Measurements from ENCODE around the gene PLPP2.

The PLPP2 gene

GRCh38 chr19:291006-291521, at the start of gene PLPP2:
Gene PLPP2, minus strand, starts transcription at chr19:291403. Its CDS starts 67 bp downstream, at chr19:291336.
- peak; percentile 48 for DNase-seq

DNA sequence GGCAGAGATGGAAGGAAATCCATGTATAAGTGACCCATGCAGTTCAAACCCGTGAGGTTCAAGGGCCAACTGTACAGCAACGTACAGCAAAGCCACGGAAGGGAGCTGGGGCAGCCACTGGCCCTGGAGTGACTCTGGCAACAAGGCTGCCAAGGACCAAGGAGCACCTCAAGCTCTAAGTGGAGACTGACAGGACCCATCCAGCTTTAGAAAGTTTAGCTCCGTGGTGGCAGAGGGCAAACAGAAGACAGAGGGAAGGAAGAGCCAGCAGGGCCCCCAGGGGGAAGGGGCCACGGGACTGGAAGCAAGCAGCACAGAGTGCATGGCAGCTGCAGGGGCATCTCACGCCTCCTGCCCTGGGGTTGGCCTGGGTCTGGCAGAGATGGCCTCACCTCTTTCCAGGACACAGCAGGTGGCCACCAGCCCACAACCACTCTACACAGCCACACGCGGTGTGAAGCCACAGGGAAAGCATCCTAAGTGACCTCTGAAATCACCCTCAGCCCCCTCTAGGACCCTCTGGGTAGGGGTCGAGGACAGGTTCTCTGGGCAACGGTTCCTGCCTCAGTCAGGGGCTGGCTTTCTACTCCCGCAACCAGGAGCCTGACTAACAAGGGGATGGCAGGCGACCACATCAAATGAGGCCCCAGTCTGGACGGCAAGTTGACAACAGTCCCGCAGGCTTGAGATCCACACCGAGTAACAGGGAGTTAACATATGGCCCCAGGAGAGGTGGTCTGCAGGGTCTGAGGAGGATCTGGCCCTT, 49.6 kb upstream of the PLPP2 start:
- no peak for DNase-seq

DNA sequence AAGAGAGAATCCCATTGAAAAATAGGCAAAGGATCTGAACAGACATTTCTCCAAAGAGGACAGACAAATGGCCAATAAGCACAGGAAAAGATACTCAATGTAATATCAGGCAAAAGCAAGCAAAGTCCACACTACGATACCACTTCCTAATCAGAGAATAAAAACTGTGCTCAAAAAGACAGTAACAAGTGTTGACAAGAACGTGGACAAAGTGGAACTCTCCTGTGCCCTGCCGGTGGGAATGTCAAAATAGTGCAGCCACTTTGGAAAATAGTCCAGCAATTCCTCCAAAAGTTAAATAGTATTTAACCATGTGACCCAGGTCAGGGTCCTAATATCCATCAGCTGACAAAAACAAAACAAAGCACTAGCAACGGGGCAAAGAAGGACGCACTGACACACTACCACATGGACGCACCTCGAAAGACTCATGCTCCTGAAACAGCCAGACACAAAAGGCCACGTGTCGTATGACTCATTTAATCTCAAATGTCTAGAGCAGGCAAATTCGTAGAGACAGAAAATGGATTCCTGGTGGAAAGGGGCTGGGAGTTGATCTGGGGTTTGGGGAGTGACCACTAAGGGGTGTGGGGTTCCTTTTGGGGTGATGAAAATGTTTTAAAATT, 48.2 kb upstream of the PLPP2 start:
- no peak for DNase-seq

DNA sequence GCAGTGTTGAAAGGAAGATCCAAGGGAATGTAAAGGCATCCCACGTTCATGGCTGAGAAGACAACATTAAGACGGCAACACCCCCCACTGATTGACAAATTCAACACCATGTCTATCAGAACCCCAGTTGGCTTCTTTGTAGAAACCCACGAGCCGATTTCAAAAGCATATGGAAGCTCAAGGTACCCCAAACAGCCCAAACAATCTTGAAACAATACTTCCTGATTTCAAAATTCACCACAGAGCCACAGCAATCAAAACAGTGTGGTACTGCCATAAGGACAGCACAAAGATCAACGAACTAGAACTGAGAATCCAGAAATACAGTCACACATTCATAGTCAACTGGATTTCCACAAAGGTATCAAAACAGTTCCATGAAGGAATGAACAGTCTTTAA, 47.2 kb upstream of the PLPP2 start:
- no peak for DNase-seq

DNA sequence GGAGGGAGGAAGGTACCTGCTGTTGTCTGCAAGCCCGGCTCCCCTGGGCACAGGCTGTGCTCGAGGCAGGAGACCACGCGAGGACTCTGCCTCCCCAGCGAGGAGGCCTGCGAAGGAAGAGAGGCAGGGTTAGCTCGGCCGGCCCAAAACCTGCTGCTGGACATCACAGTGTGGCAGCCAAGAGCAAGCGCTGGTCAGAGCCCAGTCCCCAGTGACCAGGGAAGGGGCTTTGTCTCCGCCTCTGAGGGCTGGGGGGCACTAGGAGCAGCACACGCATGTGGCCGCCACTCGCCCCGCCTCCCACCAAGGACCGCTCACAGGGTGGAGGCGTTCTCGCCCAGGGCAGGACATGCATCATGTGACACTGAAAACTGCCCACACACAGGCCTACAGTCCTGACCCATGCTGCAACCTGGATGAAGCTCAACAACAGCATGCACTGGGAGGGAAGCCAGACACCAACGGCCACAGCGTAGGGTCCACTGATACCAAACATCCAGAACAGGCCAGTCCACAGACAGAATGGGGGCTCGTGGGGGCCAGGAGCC, 44.9 kb upstream of the PLPP2 start:
- DNase-seq = no peak

DNA sequence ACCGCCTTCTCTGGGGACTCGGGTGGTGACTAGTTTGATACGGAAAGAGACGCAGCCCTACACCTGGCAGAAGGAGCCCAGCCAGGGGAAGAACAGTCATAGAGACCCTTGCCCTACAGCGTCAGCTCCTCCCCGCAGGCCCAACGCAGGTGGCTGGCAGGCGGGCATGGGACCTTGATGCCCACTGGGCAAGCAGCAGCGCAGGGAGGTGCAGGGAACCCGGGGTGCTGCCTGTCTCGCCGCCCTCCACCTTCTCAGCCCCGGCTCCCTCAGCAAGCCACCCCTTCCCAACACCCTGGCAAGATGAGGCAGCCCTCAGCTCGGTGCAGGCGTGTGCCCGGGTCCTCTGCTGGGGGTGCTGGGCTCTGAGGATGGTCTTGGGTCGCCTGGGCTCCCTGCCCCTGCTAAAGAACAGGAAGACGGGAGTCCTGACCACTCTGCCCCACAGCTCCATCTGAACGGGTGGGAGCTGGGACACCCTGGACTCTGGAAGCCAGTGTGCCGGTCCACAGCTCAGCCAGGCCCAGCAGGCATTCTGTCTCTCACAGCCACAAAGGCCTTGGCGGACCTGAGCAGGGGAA, 44.4 kb upstream of the PLPP2 start:
- DNase-seq = no peak

GRCh38 chr19:335072-335471, 43.9 kb upstream of the PLPP2 start:
- DNase-seq = no peak

GRCh38 chr19:334296-335071, 43.3 kb upstream of the PLPP2 start:
- no peak for DNase-seq

DNA sequence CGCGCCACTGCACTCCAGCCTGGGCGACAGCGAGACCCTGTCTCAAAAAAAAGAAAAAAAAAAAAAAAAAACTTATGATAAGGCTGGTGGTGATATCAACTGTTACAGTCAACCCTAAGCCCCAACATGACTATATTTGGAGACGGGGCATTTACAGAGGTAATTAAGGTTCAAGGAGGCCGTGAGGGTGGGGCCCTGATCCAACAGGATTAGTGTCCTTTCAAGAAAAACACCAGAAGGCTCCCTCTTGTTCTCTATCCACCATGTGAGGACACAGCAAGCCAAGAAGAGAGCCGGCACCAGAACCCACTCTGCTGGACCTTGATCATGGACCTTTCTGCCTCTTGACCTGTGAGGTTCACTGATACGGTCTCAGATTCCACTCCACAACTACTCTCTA, 39.3 kb upstream of the PLPP2 start:
- no peak for DNase-seq

GRCh38 chr19:329876-330275, 38.7 kb upstream of the PLPP2 start:
- no peak for DNase-seq

GRCh38 chr19:328025-328505, 36.9 kb upstream of the PLPP2 start:
- no peak for DNase-seq

DNA sequence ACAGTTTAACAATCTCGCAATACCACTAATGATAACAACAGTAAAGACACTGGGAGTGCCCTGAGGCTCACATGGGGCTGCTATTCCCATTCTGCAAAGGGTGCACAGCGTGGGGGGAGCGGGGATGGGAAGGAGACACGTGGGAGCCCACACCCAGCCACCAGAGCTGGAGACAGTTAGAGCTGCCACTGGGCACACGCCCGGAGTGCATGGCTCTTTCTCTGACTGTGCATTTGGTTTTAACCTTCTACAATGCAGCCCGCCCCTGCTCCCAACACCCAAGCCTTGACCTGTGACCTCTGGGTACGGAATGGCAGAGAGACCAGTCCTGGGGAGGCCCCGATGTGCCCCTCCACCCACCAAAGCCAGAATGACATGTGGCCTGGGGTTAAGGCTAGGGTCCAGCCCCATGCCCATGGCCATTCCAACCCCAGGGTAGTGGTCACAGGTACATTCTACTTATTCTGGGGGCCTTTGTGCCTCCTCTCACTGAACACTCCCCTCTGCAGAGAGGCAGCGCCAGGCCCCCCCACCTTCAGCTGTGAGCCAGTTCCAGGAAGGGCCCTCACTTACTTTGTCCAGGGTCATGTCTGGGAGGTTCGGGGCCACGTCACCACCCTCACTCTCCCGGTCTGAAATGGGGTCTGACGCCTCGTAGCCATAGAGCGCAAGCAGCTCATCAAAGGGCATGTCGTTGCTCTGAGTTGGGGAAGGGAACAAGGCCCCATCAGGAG, 36.3 kb upstream of the PLPP2 start:
- DNase-seq = no peak

DNA sequence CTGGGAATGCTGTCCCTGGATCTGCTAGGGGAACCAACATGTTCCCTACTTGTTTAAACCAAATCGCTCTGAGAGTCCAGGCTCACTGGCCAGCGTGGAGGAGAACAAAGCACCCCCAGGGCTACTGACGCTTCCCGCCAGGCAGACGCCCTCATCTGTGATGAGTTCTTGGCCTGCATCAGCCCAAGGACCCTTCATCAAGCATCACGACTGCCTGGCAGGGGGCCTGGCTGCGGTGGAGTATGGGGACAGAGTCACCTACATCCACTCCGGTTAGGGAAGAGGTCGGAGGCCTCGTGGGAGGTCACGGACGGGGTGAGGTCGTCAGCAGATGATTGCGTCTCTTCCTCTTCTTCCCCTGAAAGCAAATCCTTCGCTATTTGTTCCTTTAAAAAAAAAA, 35.7 kb upstream of the PLPP2 start:
- DNase-seq = no peak

DNA sequence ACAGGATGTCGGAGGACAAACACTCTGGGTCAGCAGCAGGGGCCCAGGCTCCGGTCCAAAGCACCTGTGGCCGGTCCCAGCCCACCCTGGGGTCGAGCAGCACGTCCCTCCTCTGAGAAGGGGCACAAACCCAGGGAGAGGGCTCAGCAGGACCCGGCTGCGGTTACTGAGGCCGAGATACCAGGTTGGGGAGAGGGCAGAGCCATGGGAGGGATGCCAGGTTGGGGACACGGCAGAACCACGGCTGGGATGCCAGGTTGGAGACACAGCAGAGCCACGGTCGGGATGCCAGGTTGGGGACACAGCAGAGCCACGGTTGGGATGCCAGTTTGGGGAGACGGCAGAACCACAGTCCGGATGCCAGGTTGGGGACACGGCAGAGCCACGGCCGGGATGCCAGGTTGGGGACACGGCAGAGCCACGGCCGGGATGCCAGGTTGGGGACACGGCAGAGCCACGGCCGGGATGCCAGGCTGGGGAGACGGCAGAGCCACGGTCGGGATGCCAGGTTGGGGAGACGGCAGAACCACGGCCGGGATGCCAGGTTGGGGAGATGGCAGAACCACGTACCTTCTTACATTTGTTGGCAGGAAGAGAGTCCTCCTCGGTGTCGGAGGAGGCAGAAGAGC, 34.8 kb upstream of the PLPP2 start:
- no peak for DNase-seq

GRCh38 chr19:325173-325936, 34.2 kb upstream of the PLPP2 start:
- DNase-seq = no peak

- no peak for DNase-seq
These were observed 33.5 kb upstream of the PLPP2 start for GRCh38 chr19:324716-325115.

- DNase-seq = no peak
These were observed 31.4 kb upstream of the PLPP2 start for GRCh38 chr19:322616-323015.

DNA sequence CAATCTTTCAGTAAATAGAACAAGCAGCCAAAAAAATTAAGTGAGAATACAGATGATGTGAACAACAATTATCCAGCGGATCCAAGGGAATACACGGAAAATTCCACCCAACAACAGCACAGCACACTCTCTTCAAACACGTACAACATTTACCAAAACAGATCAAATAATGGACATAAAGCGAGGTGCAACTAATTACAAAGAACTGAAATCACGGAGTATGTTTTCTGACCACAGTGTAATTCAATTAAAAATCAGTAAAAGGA, 27.2 kb upstream of the PLPP2 start:
- no peak for DNase-seq

GRCh38 chr19:317710-318508, 26.7 kb upstream of the PLPP2 start:
- DNase-seq = no peak

- no peak for DNase-seq
These were observed 24.6 kb upstream of the PLPP2 start for GRCh38 chr19:315811-316210.
